HepG2 (cell line): Measurements from ENCODE around the gene GSDMA. TPM values are rescaled to one million over a fixed set of nuclear protein-coding genes. Genes with fewer than 3 reads are reported as not detected.

Source experiments
- ARHGAP35 ChIP-seq: sonication (generic); formaldehyde crosslinking; IDR thresholded peaks from 2 replicates; pipeline ENCODE4 v1.9.0; 2022; ENCODE audit warnings: mild to moderate bottlenecking, inconsistent platforms, moderate library complexity, missing genetic modification reagents, borderline replicate concordance
- DMAP1 ChIP-seq: IDR thresholded peaks from 2 replicates; pipeline ENCODE4 v1.6.1; 2016
- HNRNPK ChIP-seq: fragments of 200-400 bp; formaldehyde crosslinking; IDR thresholded peaks from 2 replicates; pipeline ENCODE4 v1.6.1; 2018; ENCODE audit warnings: low read length, low read depth, moderate library complexity, mild to moderate bottlenecking; ENCODE audit not compliant: poor library complexity, severe bottlenecking
- IRF9 ChIP-seq: sonication (generic); formaldehyde crosslinking; IDR thresholded peaks from 2 replicates; pipeline ENCODE4 v1.8.0; 2022; ENCODE audit warnings: missing genetic modification reagents, mild to moderate bottlenecking, borderline replicate concordance
- MED8 ChIP-seq: sonication (generic); formaldehyde crosslinking; IDR thresholded peaks from 2 replicates; pipeline ENCODE4 v1.8.1; 2023; ENCODE audit warnings: mild to moderate bottlenecking, missing genetic modification reagents; ENCODE audit not compliant: insufficient replicate concordance
- MLX ChIP-seq: IDR thresholded peaks from 2 replicates; pipeline ENCODE4 v1.6.1; 2016
- POGZ ChIP-seq: sonication (generic); formaldehyde crosslinking; IDR thresholded peaks from 2 replicates; pipeline ENCODE4 v1.4.0; 2020; ENCODE audit warnings: mild to moderate bottlenecking, missing genetic modification reagents
- RXRA ChIP-seq: sonication (generic); formaldehyde crosslinking; IDR thresholded peaks from 2 replicates; pipeline ENCODE4 v1.5.1; 2020; ENCODE audit warnings: missing genetic modification reagents
- SATB2 ChIP-seq: sonication (generic); formaldehyde crosslinking; IDR thresholded peaks from 2 replicates; pipeline ENCODE4 v1.5.0; 2020; ENCODE audit warnings: missing genetic modification reagents
- SOX6 ChIP-seq, 2 experiments: fragments of 450-650 bp in 1 of 2; sonication (generic) in 1 of 2; formaldehyde crosslinking in 1 of 2; IDR thresholded peaks; 2 replicates each; pipeline versions ENCODE4 v1.4.0 to v1.6.1; 2017 to 2020; ENCODE audit warnings: antibody characterized with exemption in 1 of 2, mild to moderate bottlenecking in 1 of 2, missing genetic modification reagents in 1 of 2
- SP4 ChIP-seq: sonication (generic); formaldehyde crosslinking; IDR thresholded peaks from 2 replicates; pipeline ENCODE4 v1.8.1; 2023; ENCODE audit warnings: mild to moderate bottlenecking, missing genetic modification reagents
- STAT6 ChIP-seq: sonication (generic); formaldehyde crosslinking; IDR thresholded peaks from 2 replicates; pipeline ENCODE4 v1.4.0; 2020; ENCODE audit warnings: missing genetic modification reagents, mild to moderate bottlenecking, borderline replicate concordance
- TARDBP ChIP-seq: sonication (generic); formaldehyde crosslinking; IDR thresholded peaks from 2 replicates; pipeline ENCODE4 v1.8.0; 2022; ENCODE audit warnings: mild to moderate bottlenecking, missing genetic modification reagents
- TRIM24 ChIP-seq: sonication (generic); formaldehyde crosslinking; IDR thresholded peaks from 2 replicates; pipeline ENCODE4 v1.8.0; 2022; ENCODE audit warnings: mild to moderate bottlenecking, missing genetic modification reagents
- ZNF431 ChIP-seq: sonication (generic); formaldehyde crosslinking; IDR thresholded peaks from 2 replicates; pipeline ENCODE4 v1.9.0; 2022; ENCODE audit warnings: missing genetic modification reagents, low read depth, mild to moderate bottlenecking, borderline replicate concordance
- ZNF460 ChIP-seq: sonication (generic); formaldehyde crosslinking; IDR thresholded peaks from 2 replicates; pipeline ENCODE4 v1.5.1; 2020; ENCODE audit warnings: missing genetic modification reagents, mild to moderate bottlenecking, borderline replicate concordance
- ZNF468 ChIP-seq: sonication (generic); formaldehyde crosslinking; IDR thresholded peaks from 2 replicates; pipeline ENCODE4 v1.8.0; 2022; ENCODE audit warnings: mild to moderate bottlenecking, moderate library complexity, missing genetic modification reagents
- ZNF570 ChIP-seq: sonication (generic); formaldehyde crosslinking; IDR thresholded peaks from 2 replicates; pipeline ENCODE4 v1.4.0; 2020; ENCODE audit warnings: mild to moderate bottlenecking, missing genetic modification reagents, borderline replicate concordance
- ZSCAN25 ChIP-seq: sonication (generic); formaldehyde crosslinking; IDR thresholded peaks from 2 replicates; pipeline ENCODE4 v1.8.0; 2022; ENCODE audit warnings: mild to moderate bottlenecking, missing genetic modification reagents
- polyA plus RNA-seq, 8 experiments: library from polyadenylated mRNA; depleted of rRNA in 3 of 8; stranded (reverse) in 7 of 8; unstranded in 1 of 8; fragments of >200 nt; fragmentation: Illumina TruSeq in 4 of 8; extraction: Trizol in 4 of 8; gene quantifications; 2 replicates each; pipeline versions ENCODE4 v1.2.1 to v1.2.3, GENCODE V29; 2011 to 2016; ENCODE audit warnings: low read depth in 4 of 8, missing spikeins in 1 of 8, mixed read lengths in 1 of 8; ENCODE audit not compliant: insufficient read depth in 1 of 8
- total RNA-seq, 5 experiments: library from RNA; depleted of rRNA; stranded (reverse); fragments of >200 nt; fragmentation: Illumina TruSeq; extraction: Trizol; gene quantifications; 2 replicates each; pipeline ENCODE4 v1.2.3, GENCODE V29; 2016; ENCODE audit warnings: low read depth in 1 of 5
- TF ChIP-seq, protein P1 (sequence below): sonication (generic); formaldehyde crosslinking; IDR thresholded peaks from 2 replicates; pipeline ENCODE4 v1.5.0; 2020; ENCODE audit warnings: mild to moderate bottlenecking, missing genetic modification reagents
- TF ChIP-seq, protein P2 (sequence below): sonication (generic); formaldehyde crosslinking; IDR thresholded peaks from 2 replicates; pipeline ENCODE4 v1.4.0; 2020; ENCODE audit warnings: low read depth, mild to moderate bottlenecking, missing genetic modification reagents

Gene GSDMA
- total and polyA plus RNA-seq, 2 of the 13 experiments (the other 11 are each of a cell fraction or from before 2014, with no cell fraction given): not detected

DNA sequence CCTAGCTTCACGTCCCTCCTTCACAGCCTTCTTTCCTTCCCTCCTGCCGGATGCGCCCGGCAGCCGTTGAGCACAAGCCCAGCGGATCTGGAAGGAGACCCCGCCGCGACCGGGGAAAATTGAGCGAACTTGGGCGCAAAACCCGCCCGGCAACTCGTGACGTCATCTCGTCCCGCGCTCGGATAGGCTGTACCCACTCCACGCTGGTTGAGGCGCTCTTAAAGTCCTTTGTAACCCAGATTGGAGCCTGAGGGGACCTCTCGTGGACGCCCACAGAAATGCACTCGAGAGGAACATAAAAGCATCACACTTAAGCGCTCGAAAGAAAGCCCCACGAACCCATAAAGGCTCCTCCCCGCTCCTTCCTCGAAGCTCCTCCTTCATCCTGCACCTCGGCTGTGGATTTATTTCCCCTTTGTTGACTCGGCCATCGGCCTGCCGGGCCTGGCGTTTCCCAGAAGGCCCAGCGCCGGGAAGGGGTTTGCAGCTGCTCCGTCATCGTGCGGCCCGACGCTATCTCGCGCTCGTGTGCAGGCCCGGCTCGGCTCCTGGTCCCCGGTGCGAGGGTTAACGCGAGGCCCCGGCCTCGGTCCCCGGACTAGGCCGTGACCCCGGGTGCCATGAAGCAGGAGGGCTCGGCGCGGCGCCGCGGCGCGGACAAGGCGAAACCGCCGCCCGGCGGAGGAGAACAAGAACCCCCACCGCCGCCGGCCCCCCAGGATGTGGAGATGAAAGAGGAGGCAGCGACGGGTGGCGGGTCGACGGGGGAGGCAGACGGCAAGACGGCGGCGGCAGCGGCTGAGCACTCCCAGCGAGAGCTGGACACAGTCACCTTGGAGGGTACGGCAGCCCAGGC is 17.8 kb downstream of the GSDMA start, which contains the start of gene PSMD3 (continued):
- 0 out of 2 replicates have a peak, but pooled peaks have one; percentile 58 for TF ChIP-seq STAT6 (CRISPR knock-in tag)
- no peak for TF ChIP-seq ZNF468 (CRISPR knock-in tag)
- TF ChIP-seq RXRA (CRISPR knock-in tag): peak; percentile 89
- peak; percentile 82; the same call in 1 of the 2 replicates for TF ChIP-seq ZSCAN25 (CRISPR knock-in tag)
- TF ChIP-seq ARHGAP35 (CRISPR knock-in tag): peak; percentile 94
- TF ChIP-seq IRF9 (CRISPR knock-in tag): peak; percentile 87
- TF ChIP-seq, protein P1, sequence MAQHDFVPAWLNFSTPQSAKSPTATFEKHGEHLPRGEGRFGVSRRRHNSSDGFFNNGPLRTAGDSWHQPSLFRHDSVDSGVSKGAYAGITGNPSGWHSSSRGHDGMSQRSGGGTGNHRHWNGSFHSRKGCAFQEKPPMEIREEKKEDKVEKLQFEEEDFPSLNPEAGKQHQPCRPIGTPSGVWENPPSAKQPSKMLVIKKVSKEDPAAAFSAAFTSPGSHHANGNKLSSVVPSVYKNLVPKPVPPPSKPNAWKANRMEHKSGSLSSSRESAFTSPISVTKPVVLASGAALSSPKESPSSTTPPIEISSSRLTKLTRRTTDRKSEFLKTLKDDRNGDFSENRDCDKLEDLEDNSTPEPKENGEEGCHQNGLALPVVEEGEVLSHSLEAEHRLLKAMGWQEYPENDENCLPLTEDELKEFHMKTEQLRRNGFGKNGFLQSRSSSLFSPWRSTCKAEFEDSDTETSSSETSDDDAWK (CRISPR knock-in tag): no peak
- TF ChIP-seq TRIM24: no peak
- peak; percentile 98 for TF ChIP-seq TARDBP
- TF ChIP-seq DMAP1 (CRISPR knock-in tag): peak; percentile 98
- TF ChIP-seq POGZ: peak; percentile 84
- TF ChIP-seq ZNF570: no peak
- TF ChIP-seq SP4 (CRISPR knock-in tag): peak; percentile 90
- no peak for TF ChIP-seq ZNF460 (CRISPR knock-in tag)
- peak; percentile 89 for TF ChIP-seq MED8
- TF ChIP-seq SOX6 (IDR thresholded peaks at IDR 0.05): no peak
- TF ChIP-seq SOX6 (CRISPR knock-in tag; IDR thresholded peaks at IDR 0.05): peak; percentile 87
- TF ChIP-seq ZNF431: peak; percentile 89
- TF ChIP-seq, protein P2, sequence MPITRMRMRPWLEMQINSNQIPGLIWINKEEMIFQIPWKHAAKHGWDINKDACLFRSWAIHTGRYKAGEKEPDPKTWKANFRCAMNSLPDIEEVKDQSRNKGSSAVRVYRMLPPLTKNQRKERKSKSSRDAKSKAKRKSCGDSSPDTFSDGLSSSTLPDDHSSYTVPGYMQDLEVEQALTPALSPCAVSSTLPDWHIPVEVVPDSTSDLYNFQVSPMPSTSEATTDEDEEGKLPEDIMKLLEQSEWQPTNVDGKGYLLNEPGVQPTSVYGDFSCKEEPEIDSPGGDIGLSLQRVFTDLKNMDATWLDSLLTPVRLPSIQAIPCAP: no peak
- no peak; the same call in none of the 2 replicates for TF ChIP-seq MLX (CRISPR knock-in tag)
- peak; percentile 78 for TF ChIP-seq HNRNPK
- peak; percentile 84 for TF ChIP-seq SATB2 (CRISPR knock-in tag)
